ENCODE measurements around the gene GALNT7.

Gene GALNT7

GRCh38 chr4:173254646-173255045 is 86.0 kb downstream of the GALNT7 start:
- TF ChIP-seq, protein P1, sequence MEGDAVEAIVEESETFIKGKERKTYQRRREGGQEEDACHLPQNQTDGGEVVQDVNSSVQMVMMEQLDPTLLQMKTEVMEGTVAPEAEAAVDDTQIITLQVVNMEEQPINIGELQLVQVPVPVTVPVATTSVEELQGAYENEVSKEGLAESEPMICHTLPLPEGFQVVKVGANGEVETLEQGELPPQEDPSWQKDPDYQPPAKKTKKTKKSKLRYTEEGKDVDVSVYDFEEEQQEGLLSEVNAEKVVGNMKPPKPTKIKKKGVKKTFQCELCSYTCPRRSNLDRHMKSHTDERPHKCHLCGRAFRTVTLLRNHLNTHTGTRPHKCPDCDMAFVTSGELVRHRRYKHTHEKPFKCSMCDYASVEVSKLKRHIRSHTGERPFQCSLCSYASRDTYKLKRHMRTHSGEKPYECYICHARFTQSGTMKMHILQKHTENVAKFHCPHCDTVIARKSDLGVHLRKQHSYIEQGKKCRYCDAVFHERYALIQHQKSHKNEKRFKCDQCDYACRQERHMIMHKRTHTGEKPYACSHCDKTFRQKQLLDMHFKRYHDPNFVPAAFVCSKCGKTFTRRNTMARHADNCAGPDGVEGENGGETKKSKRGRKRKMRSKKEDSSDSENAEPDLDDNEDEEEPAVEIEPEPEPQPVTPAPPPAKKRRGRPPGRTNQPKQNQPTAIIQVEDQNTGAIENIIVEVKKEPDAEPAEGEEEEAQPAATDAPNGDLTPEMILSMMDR (IDR thresholded peaks at IDR 0.05; ENCODE audit: low read depth, low read length) = no peak
- DNase-seq (ENCODE audit: extremely low read depth, low read depth) = no peak

DNA sequence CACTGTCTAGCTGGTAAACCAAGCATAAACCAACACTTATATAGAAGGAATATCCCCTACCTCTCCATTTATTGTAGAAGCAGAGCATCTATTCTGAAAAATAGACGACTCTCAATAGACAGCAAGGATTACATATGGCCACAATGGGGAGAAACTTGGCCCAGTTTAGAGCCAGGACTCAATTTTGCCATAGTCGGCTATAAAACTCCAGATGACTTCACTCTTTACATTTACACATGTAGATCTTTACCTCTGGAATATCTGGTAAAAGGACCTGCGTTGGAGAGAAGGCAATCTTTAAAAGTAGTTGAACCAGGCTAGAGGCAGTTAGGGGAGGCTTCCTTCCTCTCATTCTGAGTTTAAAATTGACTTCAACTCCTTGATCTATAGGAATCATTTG is 88.2 kb downstream of the GALNT7 start:
- no peak for DNase-seq (ENCODE audit: extremely low read depth, low read depth)
- TF ChIP-seq, protein P1 (IDR thresholded peaks at IDR 0.05; ENCODE audit: low read depth, low read length) = no peak

- TF ChIP-seq, protein P1 (IDR thresholded peaks at IDR 0.05; ENCODE audit: low read depth, low read length) = peak; percentile 90
- DNase-seq (ENCODE audit: extremely low read depth, low read depth) = no peak
Measured at GRCh38 chr4:173257732-173258717, 89.4 kb downstream of the GALNT7 start.

DNA sequence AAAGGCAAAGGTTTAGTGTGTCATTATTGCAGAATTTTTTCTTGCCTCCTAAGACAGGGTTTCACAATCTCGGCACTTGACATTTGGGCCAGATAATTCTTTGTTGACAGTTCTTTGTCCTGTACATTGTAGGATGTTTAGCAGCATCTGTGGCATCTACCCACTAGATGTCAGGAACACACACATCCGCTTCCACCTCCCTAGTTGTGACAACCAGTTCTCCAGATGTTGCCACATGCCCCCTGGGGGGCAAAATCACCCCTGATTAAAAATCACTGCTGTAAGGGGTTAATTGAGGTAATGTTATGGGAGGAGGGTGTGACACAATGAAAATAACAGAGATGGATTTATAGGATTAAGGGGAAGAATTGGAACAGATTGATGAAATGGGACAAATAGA is 90.3 kb downstream of the GALNT7 start:
- no peak for DNase-seq (ENCODE audit: extremely low read depth, low read depth)
- TF ChIP-seq, protein P1 (IDR thresholded peaks at IDR 0.05; ENCODE audit: low read depth, low read length) = no peak

DNA sequence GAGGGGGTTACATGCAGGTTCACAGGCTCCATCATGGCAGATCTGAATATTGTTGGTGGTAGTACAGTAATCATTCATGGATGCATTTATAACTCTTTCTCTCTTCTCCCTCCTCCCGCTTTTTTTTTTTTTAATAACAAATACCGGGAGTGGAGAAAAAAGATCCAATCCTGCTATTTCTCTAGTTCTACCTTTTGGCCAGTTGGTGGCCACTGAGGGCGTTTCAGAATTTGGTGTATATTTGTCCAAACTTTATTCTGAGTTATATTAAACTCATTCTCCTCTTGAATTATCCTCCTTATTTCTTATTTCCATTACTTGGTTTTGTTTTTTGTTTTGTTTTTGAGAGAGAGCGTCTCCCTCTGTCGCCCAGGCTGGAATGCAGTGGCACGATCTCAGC is 90.7 kb downstream of the GALNT7 start:
- TF ChIP-seq, protein P1 (IDR thresholded peaks at IDR 0.05; ENCODE audit: low read depth, low read length) = no peak
- no peak for DNase-seq (ENCODE audit: extremely low read depth, low read depth)

GRCh38 chr4:173261052-173261451 is 92.4 kb downstream of the GALNT7 start:
- TF ChIP-seq, protein P1 (IDR thresholded peaks at IDR 0.05; ENCODE audit: low read depth, low read length) = no peak
- DNase-seq (ENCODE audit: extremely low read depth, low read depth) = no peak

GRCh38 chr4:173262375-173262774 is 93.8 kb downstream of the GALNT7 start:
- no peak for DNase-seq (ENCODE audit: extremely low read depth, low read depth)
- TF ChIP-seq, protein P1 (IDR thresholded peaks at IDR 0.05; ENCODE audit: low read depth, low read length) = no peak
